GM13977 (cell line): Measurements from ENCODE around the gene MTUS2.

Experiments
- DNase-seq: peaks from one replicate; pipeline ENCODE4 v3.0.0; 2012; ENCODE audit warnings: low spot score
- CTCF ChIP-seq: IDR thresholded peaks from 2 replicates; pipeline ENCODE4 v1.5.1; 2012; ENCODE audit warnings: mild to moderate bottlenecking, control low read depth; ENCODE audit not compliant: insufficient read depth; ENCODE audit errors: extremely low read depth, missing control alignments
- in situ Hi-C: fragments of 300-500 bp; cut with MboI; formaldehyde crosslinking; loops from one replicate; pipeline ENCODE4 v1.12.0; 2022; ENCODE audit warnings: low sequenced_read_pairs, low pct_unique_long_range_greater_than_20kb, mixed read lengths, inconsistent platforms; ENCODE audit not compliant: unreplicated experiment

The MTUS2 gene

GRCh38 chr13:29538652-29539040 is 718.5 kb downstream of the MTUS2 start:
- no peak for TF ChIP-seq CTCF
- in situ Hi-C loops, result no loop called here
- DNase-seq, result no peak

GRCh38 chr13:29539856-29540255 is 719.7 kb downstream of the MTUS2 start:
- in situ Hi-C loops, result no loop called here
- DNase-seq, result no peak
- no peak for TF ChIP-seq CTCF

GRCh38 chr13:29540334-29540733 is 720.2 kb downstream of the MTUS2 start:
- no peak for DNase-seq
- TF ChIP-seq CTCF, result no peak
- in situ Hi-C loops, result no loop called here

- no peak for TF ChIP-seq CTCF
- in situ Hi-C loops, result no loop called here
- no peak for DNase-seq
Measured at GRCh38 chr13:29540799-29541198, 720.7 kb downstream of the MTUS2 start.

- TF ChIP-seq CTCF, result no peak
- in situ Hi-C loops, result no loop called here
- DNase-seq, result no peak
Measured at GRCh38 chr13:29541400-29541799, 721.3 kb downstream of the MTUS2 start.

GRCh38 chr13:29542381-29542780 is 722.2 kb downstream of the MTUS2 start:
- TF ChIP-seq CTCF, result no peak
- DNase-seq, result no peak
- in situ Hi-C loops, result no loop called here
